ENCODE data around the gene RNF213.

RNF213 gene

GRCh38 chr17:80291260-80291659 lies 30.6 kb downstream of the RNF213 start:
- no peak for TF ChIP-seq FOXP2 (optimal IDR thresholded peaks at IDR 0.05; ENCODE audit: borderline replicate concordance, extremely low read depth, extremely low read length, insufficient read depth)
- TF ChIP-seq SIN3A (IDR thresholded peaks at IDR 0.05; ENCODE audit: borderline replicate concordance, insufficient read depth, low read length): no peak
- no peak for TF ChIP-seq POLR2AphosphoS5 (IDR thresholded peaks at IDR 0.05; ENCODE audit: low read depth, low read length)
- no peak for TF ChIP-seq REST (IDR thresholded peaks at IDR 0.05; ENCODE audit: insufficient read depth in 1 of 2, low read depth in 2 of 2, low read length in 2 of 2)
- TF ChIP-seq TAF1 (IDR thresholded peaks at IDR 0.05; ENCODE audit: borderline replicate concordance, insufficient read depth, low read length): no peak

GRCh38 chr17:80291691-80292487 lies 31.2 kb downstream of the RNF213 start:
- TF ChIP-seq SIN3A (IDR thresholded peaks at IDR 0.05; ENCODE audit: borderline replicate concordance, insufficient read depth, low read length) (no peak), FOXP2 (optimal IDR thresholded peaks at IDR 0.05; ENCODE audit: borderline replicate concordance, extremely low read depth, extremely low read length, insufficient read depth) (no peak), POLR2AphosphoS5 (IDR thresholded peaks at IDR 0.05; ENCODE audit: low read depth, low read length) (no peak), TAF1 (IDR thresholded peaks at IDR 0.05; ENCODE audit: borderline replicate concordance, insufficient read depth, low read length) (no peak), REST (IDR thresholded peaks at IDR 0.05; ENCODE audit: insufficient read depth in 1 of 2, low read depth in 2 of 2, low read length in 2 of 2) (no peak)

- TF ChIP-seq SIN3A (IDR thresholded peaks at IDR 0.05; ENCODE audit: borderline replicate concordance, insufficient read depth, low read length): no peak
- no peak for TF ChIP-seq TAF1 (IDR thresholded peaks at IDR 0.05; ENCODE audit: borderline replicate concordance, insufficient read depth, low read length)
- no peak for TF ChIP-seq POLR2AphosphoS5 (IDR thresholded peaks at IDR 0.05; ENCODE audit: low read depth, low read length)
- TF ChIP-seq REST (IDR thresholded peaks at IDR 0.05; ENCODE audit: insufficient read depth in 1 of 2, low read depth in 2 of 2, low read length in 2 of 2): no peak
- TF ChIP-seq FOXP2 (optimal IDR thresholded peaks at IDR 0.05; ENCODE audit: borderline replicate concordance, extremely low read depth, extremely low read length, insufficient read depth): no peak
These were observed 31.9 kb downstream of the RNF213 start for GRCh38 chr17:80292521-80292971.

GRCh38 chr17:80294210-80294609 lies 33.6 kb downstream of the RNF213 start:
- TF ChIP-seq POLR2AphosphoS5 (IDR thresholded peaks at IDR 0.05; ENCODE audit: low read depth, low read length): no peak

GRCh38 chr17:80294653-80295052 lies 34.0 kb downstream of the RNF213 start:
- no peak for TF ChIP-seq TAF1 (IDR thresholded peaks at IDR 0.05; ENCODE audit: borderline replicate concordance, insufficient read depth, low read length)

- TF ChIP-seq SIN3A (IDR thresholded peaks at IDR 0.05; ENCODE audit: borderline replicate concordance, insufficient read depth, low read length): no peak
These were observed 34.5 kb downstream of the RNF213 start for GRCh38 chr17:80295146-80295545.

- TF ChIP-seq SIN3A (IDR thresholded peaks at IDR 0.05; ENCODE audit: borderline replicate concordance, insufficient read depth, low read length) (no peak), TAF1 (IDR thresholded peaks at IDR 0.05; ENCODE audit: borderline replicate concordance, insufficient read depth, low read length) (no peak), POLR2AphosphoS5 (IDR thresholded peaks at IDR 0.05; ENCODE audit: low read depth, low read length) (no peak), REST (IDR thresholded peaks at IDR 0.05; ENCODE audit: insufficient read depth in 1 of 2, low read depth in 2 of 2, low read length in 2 of 2) (no peak), FOXP2 (optimal IDR thresholded peaks at IDR 0.05; ENCODE audit: borderline replicate concordance, extremely low read depth, extremely low read length, insufficient read depth) (no peak)
These were observed 34.9 kb downstream of the RNF213 start for GRCh38 chr17:80295559-80295958.

Measured in PFSK-1 (cell line).